Measurements from ENCODE around the gene KCNJ4.

- no peak for TF ChIP-seq CTCF (IDR thresholded peaks at IDR 0.05)
- no peak for TF ChIP-seq EZH2 (IDR thresholded peaks at IDR 0.05)
These were observed 11.9 kb downstream of the KCNJ4 start for GRCh38 chr22:38442967-38443627.

All from neural progenitor cell (in vitro differentiated cells).